Common myeloid progenitor, CD34-positive (primary cell): Measurements from ENCODE around the gene TNF.

Experiments
- CTCF ChIA-PET: fragments of 350-600 bp; sonication (Branson Sonifier 250); formaldehyde crosslinking; loops from one replicate; lab custom pipeline; 2021; ENCODE audit warnings: antibody characterized with exemption; lab: Charles Lee
- POLR2A ChIA-PET: fragments of 350-600 bp; sonication (Branson Sonifier 250); formaldehyde crosslinking; loops from one replicate; lab custom pipeline; 2021; ENCODE audit warnings: antibody characterized with exemption; lab: Charles Lee
- DNase-seq, 3 donors: peaks; one replicate each; pipeline versions ENCODE4 v3.0.0 to v3.0.0-alpha.2; 2013
- H3K27ac ChIP-seq, 2 experiments: 1 replicate in 1 of 2; 2 replicates in 1 of 2; pipeline ENCODE4 v1.7.0; 2013; ENCODE audit warnings: inconsistent platforms in 2 of 2, low read length in 2 of 2, mild to moderate bottlenecking in 2 of 2, low read depth in 1 of 2, moderate library complexity in 1 of 2; ENCODE audit not compliant: severe bottlenecking in 2 of 2, insufficient read depth in 1 of 2, poor library complexity in 1 of 2
- H3K27me3 ChIP-seq, 5 experiments: replicated peaks in 2 of 5; 1 replicate in 3 of 5; 2 replicates in 2 of 5; pipeline versions ENCODE4 v1.6.1 to v1.7.0; 2013; ENCODE audit warnings: low read length in 4 of 5, mild to moderate bottlenecking in 2 of 5, moderate library complexity in 2 of 5, inconsistent platforms in 1 of 5; ENCODE audit not compliant: insufficient read depth in 5 of 5, control insufficient read depth in 4 of 5
- H3K36me3 ChIP-seq, 4 experiments: 1 replicate in 2 of 4; 2 replicates in 2 of 4; pipeline versions ENCODE4 v1.6.1 to v1.7.0; 2013; ENCODE audit warnings: low read length in 3 of 4, control low read depth in 1 of 4, mild to moderate bottlenecking in 1 of 4; ENCODE audit not compliant: control insufficient read depth in 4 of 4, insufficient read depth in 4 of 4
- H3K4me1 ChIP-seq, 4 experiments: 1 replicate in 3 of 4; 2 replicates in 1 of 4; pipeline versions ENCODE4 v1.6.1 to v1.7.1; 2013; ENCODE audit warnings: low read length in 3 of 4, mild to moderate bottlenecking in 3 of 4, control low read depth in 1 of 4, inconsistent platforms in 1 of 4, moderate library complexity in 1 of 4; ENCODE audit not compliant: control insufficient read depth in 4 of 4, insufficient read depth in 4 of 4; ENCODE audit errors: control extremely low read depth in 1 of 4
- H3K4me3 ChIP-seq, 7 experiments: 1 replicate in 4 of 7; 2 replicates in 3 of 7; pipeline versions ENCODE4 v1.5.1 to v1.7.0; 2013; ENCODE audit warnings: mild to moderate bottlenecking in 7 of 7, low read length in 6 of 7, moderate library complexity in 6 of 7, inconsistent platforms in 2 of 7, low read depth in 2 of 7, control low read depth in 1 of 7; ENCODE audit not compliant: insufficient read depth in 4 of 7, control insufficient read depth in 1 of 7; ENCODE audit errors: extremely low read depth in 1 of 7
- H3K9me3 ChIP-seq, 5 experiments: 1 replicate in 4 of 5; 2 replicates in 1 of 5; pipeline versions ENCODE4 v1.6.1 to v1.7.1; 2013; ENCODE audit warnings: low read length in 4 of 5, mild to moderate bottlenecking in 2 of 5, inconsistent platforms in 1 of 5, low read depth in 1 of 5, moderate library complexity in 1 of 5; ENCODE audit not compliant: control insufficient read depth in 4 of 5, insufficient read depth in 2 of 5; ENCODE audit errors: control extremely low read depth in 1 of 5
- WGBS: methylation state at CpG from one replicate; pipeline ENCODE4 v1.1.5; 2013; ENCODE audit not compliant: insufficient coverage; 5-methylcytosine and 5-hydroxymethylcytosine counted together

The TNF gene

DNA sequence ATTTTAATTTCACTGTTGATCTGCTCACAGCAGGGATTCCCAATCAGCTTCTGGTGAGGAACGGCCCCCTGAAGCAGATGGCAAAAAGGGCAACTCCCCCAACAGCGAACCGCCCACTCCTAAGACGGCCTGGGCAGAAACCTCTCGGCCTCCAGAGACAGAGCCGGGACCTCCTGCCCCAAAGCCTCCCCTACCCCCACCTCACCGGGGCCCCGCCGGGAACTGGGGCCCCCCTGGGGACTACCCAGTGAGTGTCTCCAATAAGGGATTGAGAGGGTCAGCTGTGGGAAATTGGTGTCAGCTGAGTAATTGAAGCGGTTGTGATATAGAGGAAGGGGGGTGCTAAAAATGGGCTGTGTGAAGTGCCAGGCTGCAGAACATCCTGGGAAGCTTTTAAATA lies 51.6 kb downstream of the TNF start:
- DNase-seq = no peak
- 100% methylated on average over 2 of the region's 10 CpGs for WGBS
- Histone ChIP-seq H3K36me3 (peaks cover 31 to 96% (median 79%) of the 10 kb centered on the region in 4 experiments), H3K4me1 (peaks cover 6 to 8% (median 7%) of the 10 kb centered on the region in 4 experiments), H3K27me3 (no peaks in the 10 kb centered on the region), H3K9me3 (no peaks in the 10 kb centered on the region), H3K4me3 (no peak overlapping the region), H3K27ac (peak overlapping the region in 1 of 2 experiments; percentile 12)
- ChIA-PET POLR2A (no interaction called here), CTCF (interaction anchor here (1.0 to 2.3 kb wide), 5 partner anchors 8 to 78 kb away, joined by 3 to 5 read pairs (median 4); no protein-coding TSS in a partner anchor)

DNA sequence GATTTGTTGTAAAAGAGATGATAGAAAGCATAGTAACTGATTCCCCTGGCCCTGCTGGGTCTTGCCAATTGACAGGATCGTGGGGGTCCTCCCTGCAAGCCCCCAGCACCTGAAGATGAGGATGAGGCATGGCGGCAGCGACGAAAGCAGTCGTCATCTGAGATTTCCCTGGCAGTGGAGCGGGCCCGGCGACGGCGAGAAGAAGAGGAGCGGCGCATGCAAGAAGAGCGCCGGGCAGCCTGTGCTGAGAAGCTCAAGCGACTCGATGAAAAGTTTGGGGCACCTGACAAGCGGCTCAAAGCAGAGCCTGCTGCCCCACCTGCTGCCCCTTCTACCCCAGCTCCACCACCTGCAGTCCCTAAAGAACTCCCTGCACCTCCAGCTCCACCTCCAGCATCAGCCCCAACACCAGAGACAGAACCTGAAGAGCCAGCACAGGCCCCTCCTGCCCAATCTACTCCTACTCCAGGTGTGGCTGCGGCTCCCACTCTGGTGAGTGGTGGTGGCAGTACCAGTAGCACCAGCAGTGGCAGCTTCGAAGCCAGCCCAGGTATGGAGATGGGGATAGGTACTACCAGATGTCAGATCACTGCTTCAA lies 52.4 kb downstream of the TNF start:
- Histone ChIP-seq H3K36me3 (peaks cover 32 to 98% (median 83%) of the 10 kb centered on the region in 4 experiments), H3K4me1 (peaks cover 0 to under 1% (median 0%) of the 10 kb centered on the region in 4 experiments), H3K27ac (no peak overlapping the region), H3K9me3 (no peaks in the 10 kb centered on the region), H3K27me3 (no peaks in the 10 kb centered on the region), H3K4me3 (no peak overlapping the region)
- CTCF ChIA-PET = interaction anchor here (1.0 to 2.3 kb wide), 4 partner anchors 11 to 102 kb away, joined by 3 to 5 read pairs (median 4); no protein-coding TSS in a partner anchor
- 96% methylated on average over 18 of the region's 19 CpGs for WGBS
- DNase-seq = no peak
- POLR2A ChIA-PET = interaction anchor here (1.8 kb wide), 1 partner anchor 24 kb away, joined by 6 read pairs; the partner anchor contains the start of gene BAG6
